Panc1 (cell line): ENCODE data around the gene CAPN2. TPM values are rescaled to one million over a fixed set of nuclear protein-coding genes. Genes with fewer than 3 reads are reported as not detected.

Source experiments
- ATAC-seq: fragments of 200-7000 bp; cut with Tn5 transposase; 2 replicates; pipeline ENCODE4 v1.9.1; 2020; ENCODE audit warnings: mild to moderate bottlenecking, moderate library complexity
- BruUV-seq: library from RNA; stranded (reverse); fragments of 400-500 nt; replicated peaks from 2 replicates; lab custom pipeline; 2021; lab: Mats Ljungman, UMichigan
- CTCF ChIA-PET: fragments of 300-600 bp; sonication (Branson Sonifier 250); formaldehyde crosslinking; loops from one replicate; lab custom pipeline; 2022; ENCODE audit warnings: antibody characterized with exemption; lab: Charles Lee
- POLR2A ChIA-PET: fragments of 300-600 bp; sonication (Branson Sonifier 250); formaldehyde crosslinking; loops from one replicate; lab custom pipeline; 2022; ENCODE audit warnings: antibody characterized with exemption; lab: Charles Lee
- DNase-seq: peaks from one replicate; pipeline ENCODE4 v3.0.0-alpha.2; 2010; ENCODE audit warnings: low read depth, low spot score
- H3K27ac ChIP-seq: 2 replicates; pipeline ENCODE4 v1.5.1; 2011; ENCODE audit warnings: mild to moderate bottlenecking, low read length, inconsistent platforms
- H3K27me3 ChIP-seq: fragments of 200-500 bp; sonication (Bioruptor generic); 2 replicates; pipeline ENCODE4 v1.6.0; 2014; ENCODE audit warnings: low read length, inconsistent platforms; ENCODE audit not compliant: control insufficient read depth, insufficient read depth
- H3K36me3 ChIP-seq: fragments of 200-500 bp; sonication (Bioruptor generic); 2 replicates; pipeline ENCODE4 v1.5.1; 2014; ENCODE audit warnings: inconsistent platforms, mild to moderate bottlenecking, low read length, moderate library complexity; ENCODE audit not compliant: control insufficient read depth, insufficient read depth
- H3K4me1 ChIP-seq: 2 replicates; pipeline ENCODE4 v1.5.1; 2011; ENCODE audit warnings: inconsistent platforms, mild to moderate bottlenecking, low read length, moderate library complexity; ENCODE audit not compliant: control insufficient read depth, insufficient read depth
- H3K4me3 ChIP-seq, 2 experiments: 2 replicates each; pipeline ENCODE4 v1.5.1; 2011 to 2012; ENCODE audit warnings: low read depth in 2 of 2, low read length in 2 of 2, mild to moderate bottlenecking in 2 of 2, inconsistent platforms in 1 of 2, moderate library complexity in 1 of 2
- H3K9me3 ChIP-seq: fragments of 200-500 bp; sonication (Bioruptor generic); 2 replicates; pipeline ENCODE4 v1.5.1; 2014; ENCODE audit warnings: low read depth, mild to moderate bottlenecking, inconsistent platforms, low read length, moderate library complexity; ENCODE audit not compliant: control insufficient read depth, insufficient read depth
- POLR2AphosphoS5 ChIP-seq: IDR thresholded peaks from 2 replicates; pipeline ENCODE4 v1.6.1; 2012; ENCODE audit warnings: mild to moderate bottlenecking, low read depth, low read length, moderate library complexity
- SIN3A ChIP-seq: IDR thresholded peaks from 2 replicates; pipeline ENCODE4 v1.6.1; 2012; ENCODE audit warnings: low read depth, mild to moderate bottlenecking, low read length, moderate library complexity, borderline replicate concordance; ENCODE audit not compliant: insufficient read depth
- TCF7L2 ChIP-seq: IDR thresholded peaks from 2 replicates; pipeline ENCODE4 v1.6.1; 2011; ENCODE audit warnings: mild to moderate bottlenecking, low read depth, low read length, inconsistent platforms
- in situ Hi-C: cut with HindIII; loops from 2 replicates; pipeline ENCODE4 v1.10.0; 2016; ENCODE audit warnings: low sequenced_read_pairs, low pct_unique_long_range_greater_than_20kb
- intact Hi-C: fragments of 100-400 bp; cut with micrococcal nuclease; formaldehyde crosslinking; loops from one replicate; pipeline ENCODE4 v1.10.0; 2022; ENCODE audit not compliant: unreplicated experiment
- total RNA-seq: library from RNA; stranded (reverse); gene quantifications from one replicate; pipeline ENCODE4 v1.2.1, GENCODE V29; 2021; ENCODE audit not compliant: unreplicated experiment
- TF ChIP-seq, protein P1 (sequence below): fragments of 450-650 bp; IDR thresholded peaks from 2 replicates; pipeline ENCODE4 v1.5.1; 2017; ENCODE audit warnings: mild to moderate bottlenecking
- TF ChIP-seq, protein P2 (sequence below), 2 experiments: IDR thresholded peaks; 2 replicates each; pipeline ENCODE4 v1.6.1; 2011 to 2012; ENCODE audit warnings: low read depth in 2 of 2, control low read depth in 1 of 2, low read length in 1 of 2, mild to moderate bottlenecking in 1 of 2, moderate library complexity in 1 of 2; ENCODE audit not compliant: insufficient read depth in 1 of 2

The CAPN2 gene
- total RNA-seq, 1 experiment from 2014 or later = 171 TPM

DNA sequence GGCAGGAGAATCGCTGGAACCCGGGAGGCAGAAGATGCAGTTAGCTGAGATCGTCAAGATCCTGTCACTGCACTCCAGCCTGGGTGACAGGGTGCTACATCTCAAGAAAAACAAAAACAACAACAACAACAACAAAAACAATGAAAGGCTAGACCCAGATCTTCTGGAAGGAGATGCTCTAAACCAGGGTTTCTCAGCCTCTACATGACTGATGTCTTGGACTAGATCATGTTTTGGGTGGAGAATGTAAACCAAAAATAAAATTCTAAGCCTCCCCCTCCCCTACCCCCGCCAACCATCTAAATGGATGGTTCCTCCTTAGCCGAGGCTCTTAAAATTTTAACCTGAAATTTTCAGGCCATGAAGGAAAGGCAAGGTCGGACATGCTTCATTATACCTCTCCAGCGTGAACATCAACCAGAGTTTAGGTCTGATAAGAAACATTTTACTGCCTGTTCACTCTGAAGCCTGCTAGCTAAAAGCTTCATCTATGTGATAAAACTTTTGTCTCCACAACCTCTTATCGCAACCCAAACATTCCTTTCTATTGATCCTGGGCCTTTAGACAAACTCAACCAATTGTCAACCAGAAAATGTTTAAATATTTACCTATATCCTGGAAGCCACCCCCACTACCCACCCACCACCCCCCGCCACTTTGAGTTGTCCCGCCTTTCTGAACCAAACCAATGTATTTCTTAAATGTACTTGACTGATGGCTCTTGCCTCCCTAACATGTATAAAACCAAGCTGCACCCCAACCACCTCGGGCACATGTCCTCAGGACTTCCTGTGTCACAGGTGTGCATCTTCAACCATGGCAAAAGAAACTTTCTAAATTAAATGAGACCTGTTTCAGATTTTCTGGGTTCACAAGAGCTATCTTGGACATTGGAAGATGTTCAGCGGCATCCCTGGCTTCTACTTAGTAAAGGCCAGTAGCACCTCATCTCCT is 1.9 kb upstream of the CAPN2 start:
- ATAC-seq (no peak), DNase-seq (no peak)
- H3K27ac ChIP-seq = peak overlapping the region; percentile 94
- intact Hi-C loops (loop anchor here (5.0 kb wide), 1 partner anchor 37 kb away; no protein-coding TSS in a partner anchor), in situ Hi-C loops (no loop called here)
- BruUV-seq = no TSS peak
- ChIA-PET CTCF (interaction anchor here (0.5 to 0.6 kb wide), 2 partner anchors 202 to 862 kb away, joined by 7 read pairs; no protein-coding TSS in a partner anchor), POLR2A (interaction anchor here (0.6 kb wide), 1 partner anchor 373 kb away, joined by 5 read pairs; no protein-coding TSS in a partner anchor)
- no peaks in the 10 kb centered on the region for H3K9me3 ChIP-seq
- H3K27me3 ChIP-seq = no peaks in the 10 kb centered on the region
- peaks cover 74% of the 10 kb centered on the region for H3K4me1 ChIP-seq
- H3K36me3 ChIP-seq = no peaks in the 10 kb centered on the region; the same call in 1 of the 2 replicates
- TF ChIP-seq, protein P1, sequence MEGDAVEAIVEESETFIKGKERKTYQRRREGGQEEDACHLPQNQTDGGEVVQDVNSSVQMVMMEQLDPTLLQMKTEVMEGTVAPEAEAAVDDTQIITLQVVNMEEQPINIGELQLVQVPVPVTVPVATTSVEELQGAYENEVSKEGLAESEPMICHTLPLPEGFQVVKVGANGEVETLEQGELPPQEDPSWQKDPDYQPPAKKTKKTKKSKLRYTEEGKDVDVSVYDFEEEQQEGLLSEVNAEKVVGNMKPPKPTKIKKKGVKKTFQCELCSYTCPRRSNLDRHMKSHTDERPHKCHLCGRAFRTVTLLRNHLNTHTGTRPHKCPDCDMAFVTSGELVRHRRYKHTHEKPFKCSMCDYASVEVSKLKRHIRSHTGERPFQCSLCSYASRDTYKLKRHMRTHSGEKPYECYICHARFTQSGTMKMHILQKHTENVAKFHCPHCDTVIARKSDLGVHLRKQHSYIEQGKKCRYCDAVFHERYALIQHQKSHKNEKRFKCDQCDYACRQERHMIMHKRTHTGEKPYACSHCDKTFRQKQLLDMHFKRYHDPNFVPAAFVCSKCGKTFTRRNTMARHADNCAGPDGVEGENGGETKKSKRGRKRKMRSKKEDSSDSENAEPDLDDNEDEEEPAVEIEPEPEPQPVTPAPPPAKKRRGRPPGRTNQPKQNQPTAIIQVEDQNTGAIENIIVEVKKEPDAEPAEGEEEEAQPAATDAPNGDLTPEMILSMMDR = no peak
- TF ChIP-seq, protein P2, sequence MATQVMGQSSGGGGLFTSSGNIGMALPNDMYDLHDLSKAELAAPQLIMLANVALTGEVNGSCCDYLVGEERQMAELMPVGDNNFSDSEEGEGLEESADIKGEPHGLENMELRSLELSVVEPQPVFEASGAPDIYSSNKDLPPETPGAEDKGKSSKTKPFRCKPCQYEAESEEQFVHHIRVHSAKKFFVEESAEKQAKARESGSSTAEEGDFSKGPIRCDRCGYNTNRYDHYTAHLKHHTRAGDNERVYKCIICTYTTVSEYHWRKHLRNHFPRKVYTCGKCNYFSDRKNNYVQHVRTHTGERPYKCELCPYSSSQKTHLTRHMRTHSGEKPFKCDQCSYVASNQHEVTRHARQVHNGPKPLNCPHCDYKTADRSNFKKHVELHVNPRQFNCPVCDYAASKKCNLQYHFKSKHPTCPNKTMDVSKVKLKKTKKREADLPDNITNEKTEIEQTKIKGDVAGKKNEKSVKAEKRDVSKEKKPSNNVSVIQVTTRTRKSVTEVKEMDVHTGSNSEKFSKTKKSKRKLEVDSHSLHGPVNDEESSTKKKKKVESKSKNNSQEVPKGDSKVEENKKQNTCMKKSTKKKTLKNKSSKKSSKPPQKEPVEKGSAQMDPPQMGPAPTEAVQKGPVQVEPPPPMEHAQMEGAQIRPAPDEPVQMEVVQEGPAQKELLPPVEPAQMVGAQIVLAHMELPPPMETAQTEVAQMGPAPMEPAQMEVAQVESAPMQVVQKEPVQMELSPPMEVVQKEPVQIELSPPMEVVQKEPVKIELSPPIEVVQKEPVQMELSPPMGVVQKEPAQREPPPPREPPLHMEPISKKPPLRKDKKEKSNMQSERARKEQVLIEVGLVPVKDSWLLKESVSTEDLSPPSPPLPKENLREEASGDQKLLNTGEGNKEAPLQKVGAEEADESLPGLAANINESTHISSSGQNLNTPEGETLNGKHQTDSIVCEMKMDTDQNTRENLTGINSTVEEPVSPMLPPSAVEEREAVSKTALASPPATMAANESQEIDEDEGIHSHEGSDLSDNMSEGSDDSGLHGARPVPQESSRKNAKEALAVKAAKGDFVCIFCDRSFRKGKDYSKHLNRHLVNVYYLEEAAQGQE (IDR thresholded peaks at IDR 0.05; ENCODE audit: insufficient read depth in 1 of 2, low read depth in 2 of 2, low read length in 1 of 2) = no peak
- no peak for TF ChIP-seq TCF7L2
- no peak for TF ChIP-seq POLR2AphosphoS5
- TF ChIP-seq SIN3A = no peak
- no peak overlapping the region for H3K4me3 ChIP-seq

DNA sequence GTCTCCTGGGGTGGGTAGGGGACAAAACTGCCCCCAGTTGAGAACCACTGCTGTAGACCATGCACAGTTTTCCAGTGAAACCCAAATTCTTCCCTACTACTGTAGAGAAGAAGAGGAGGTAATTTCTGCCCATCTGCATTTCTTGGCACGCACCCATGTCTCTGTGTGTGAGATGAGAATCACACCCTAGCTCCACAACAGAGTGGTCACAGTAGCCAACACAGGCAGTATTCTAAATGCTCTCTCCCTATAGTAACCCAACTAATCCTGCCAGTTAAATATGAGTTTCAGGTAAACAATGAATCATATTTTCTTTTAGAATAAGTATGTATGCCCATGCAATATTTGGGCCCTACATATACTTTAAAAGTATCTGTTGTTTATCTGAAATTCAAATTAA is 1.2 kb upstream of the CAPN2 start:
- ATAC-seq = no peak
- Histone ChIP-seq H3K36me3 (peaks cover under 1% of the 10 kb centered on the region; the same call in 1 of the 2 replicates), H3K27ac (peak overlapping the region; percentile 94), H3K4me3 (no peak overlapping the region), H3K27me3 (no peaks in the 10 kb centered on the region), H3K4me1 (peaks cover 72% of the 10 kb centered on the region), H3K9me3 (no peaks in the 10 kb centered on the region)
- TF ChIP-seq POLR2AphosphoS5 (no peak), TCF7L2 (no peak), SIN3A (no peak)
- TF ChIP-seq, protein P1 = no peak
- TF ChIP-seq, protein P2 (IDR thresholded peaks at IDR 0.05; ENCODE audit: insufficient read depth in 1 of 2, low read depth in 2 of 2, low read length in 1 of 2) = no peak
- ChIA-PET CTCF (interaction anchor here (0.6 kb wide), 1 partner anchor 203 kb away, joined by 7 read pairs; no protein-coding TSS in a partner anchor), POLR2A (no interaction called here)
- in situ Hi-C loops = no loop called here
- BruUV-seq = no TSS peak
- intact Hi-C loops = loop anchor here (5.0 kb wide), 1 partner anchor 36 kb away; no protein-coding TSS in a partner anchor
- DNase-seq = no peak
